ENCODE data around the gene ARID3A.
A peak's percentile ranks its signal among the peaks of the same experiment; 100 is the strongest.

Gene ARID3A

DNA sequence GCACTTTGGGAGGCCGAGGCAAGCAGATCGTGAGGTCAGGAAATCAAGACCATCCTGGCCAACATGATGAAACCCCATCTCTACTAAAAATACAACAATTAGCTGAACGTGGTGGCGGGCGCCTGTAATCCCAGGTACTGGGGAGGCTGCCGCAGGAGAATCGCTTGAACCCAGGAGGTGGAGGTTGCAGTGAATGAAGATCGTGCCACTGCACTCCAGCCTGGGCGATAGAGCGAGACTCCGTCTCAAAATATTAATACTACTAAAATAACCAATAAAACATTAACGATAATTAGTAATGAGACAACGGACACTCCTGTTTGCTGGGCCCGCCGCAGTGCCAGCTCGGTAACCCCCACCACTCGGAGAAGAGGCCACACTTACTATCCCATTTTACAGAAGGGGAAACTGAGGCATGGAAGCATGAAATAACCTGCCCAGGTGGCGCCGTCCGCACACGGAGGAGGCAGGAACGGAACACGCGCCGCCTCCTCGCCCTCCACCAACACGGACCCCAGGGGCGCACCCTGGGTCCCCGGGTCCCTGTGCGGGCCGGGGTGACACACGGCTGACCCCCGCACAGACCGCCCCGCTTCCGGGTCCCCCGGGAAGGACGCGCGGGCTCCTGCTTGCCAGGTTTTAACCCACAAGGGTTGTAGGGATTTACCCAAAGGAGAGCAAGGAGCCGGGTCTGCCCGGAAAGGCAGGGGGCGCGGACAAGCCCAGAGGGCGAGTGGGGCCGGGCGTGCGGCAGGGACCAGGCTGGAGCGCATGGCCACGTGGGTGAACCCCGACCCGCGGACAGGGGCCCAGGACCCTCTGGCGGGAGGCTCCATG lies 14.4 kb upstream of the ARID3A start:
- DNase-seq (ENCODE audit: insufficient read length, low spot score) = no peak
- no peak for FAIRE-seq

DNA sequence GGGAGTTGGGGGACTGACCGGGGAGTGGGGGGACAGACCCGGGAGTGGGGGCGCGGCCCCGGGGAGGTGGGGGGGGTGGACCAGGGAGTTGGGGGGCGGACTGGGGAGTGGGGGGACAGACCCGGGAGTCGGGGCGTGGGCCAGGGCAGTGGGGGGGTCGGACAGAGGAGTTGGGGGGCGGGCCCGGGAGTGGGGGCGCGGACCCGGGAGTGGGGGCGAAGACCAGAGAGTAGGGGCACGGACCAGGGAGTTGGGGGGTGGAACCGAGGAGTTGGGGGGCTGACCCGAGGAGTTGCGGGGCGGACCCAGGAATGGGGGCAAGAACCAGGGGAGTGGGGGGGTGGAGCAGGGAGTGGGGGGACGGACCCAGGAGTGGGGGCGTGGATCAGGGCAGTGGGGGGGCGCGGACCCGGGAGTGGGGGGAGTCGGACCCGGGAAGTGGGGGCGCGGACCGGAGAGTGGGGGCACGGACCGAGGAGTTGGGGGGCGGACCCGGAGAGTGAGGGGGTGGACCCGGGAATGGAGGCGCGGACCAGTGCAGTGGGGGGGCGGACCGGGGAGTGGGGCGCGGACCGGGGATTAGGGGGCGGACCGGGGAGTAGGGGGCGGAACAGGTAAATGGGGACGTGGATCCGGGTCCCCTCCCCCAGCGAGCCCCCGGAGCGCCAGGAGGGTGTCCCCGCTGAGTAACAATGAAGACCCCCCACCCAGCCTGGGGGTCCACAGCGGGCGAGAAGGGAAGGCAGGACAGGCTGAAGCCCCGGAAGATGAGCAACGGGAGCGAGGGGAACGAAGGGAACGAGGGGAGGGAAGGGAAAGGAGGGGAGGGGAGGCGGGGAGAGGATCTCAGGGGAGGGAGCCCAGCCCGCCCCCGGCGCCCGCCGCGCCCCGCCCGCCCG lies 13.4 kb upstream of the ARID3A start:
- DNase-seq (ENCODE audit: insufficient read length, low spot score) = no peak
- FAIRE-seq = peak; percentile 77

DNA sequence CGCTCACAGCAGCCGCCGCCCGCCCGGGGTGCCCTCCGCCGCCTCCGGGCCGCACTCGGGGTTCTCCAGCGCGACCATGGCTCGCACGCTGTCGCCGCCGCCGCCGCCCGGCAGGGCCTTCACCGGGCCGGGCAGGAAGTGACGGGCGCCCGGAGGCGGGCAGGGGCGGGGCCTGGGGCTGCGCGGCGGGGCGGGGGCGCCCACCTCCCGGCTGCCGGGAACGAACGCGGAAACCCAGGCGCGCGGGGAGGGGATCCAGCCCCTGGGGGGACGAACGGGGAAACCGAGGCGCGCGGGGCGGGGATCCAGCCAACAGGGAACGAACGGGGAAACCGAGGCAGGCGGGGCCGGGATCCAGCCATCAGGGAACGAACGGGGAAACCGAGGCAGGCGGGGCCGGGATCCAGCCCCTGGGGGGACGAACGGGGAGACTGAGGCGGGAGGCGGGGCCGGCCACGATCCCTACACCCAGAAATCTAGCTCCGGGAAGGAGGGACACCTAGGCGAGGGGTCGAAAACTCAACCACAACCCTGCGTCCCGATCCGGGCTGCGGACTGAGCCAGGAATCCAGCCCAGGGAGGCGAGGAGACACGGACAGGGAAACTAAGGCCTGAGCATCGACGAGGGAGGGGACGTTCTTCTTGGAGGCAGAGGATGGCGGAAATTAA lies 12.6 kb upstream of the ARID3A start, which contains the start of gene R3HDM4:
Gene R3HDM4 (minus strand): TSS at position 140 of the 669 bp plus-strand sequence. CDS start 62 bp downstream, at position 78.
- FAIRE-seq (peak; percentile 70), DNase-seq (ENCODE audit: insufficient read length, low spot score) (peak; percentile 97)

DNA sequence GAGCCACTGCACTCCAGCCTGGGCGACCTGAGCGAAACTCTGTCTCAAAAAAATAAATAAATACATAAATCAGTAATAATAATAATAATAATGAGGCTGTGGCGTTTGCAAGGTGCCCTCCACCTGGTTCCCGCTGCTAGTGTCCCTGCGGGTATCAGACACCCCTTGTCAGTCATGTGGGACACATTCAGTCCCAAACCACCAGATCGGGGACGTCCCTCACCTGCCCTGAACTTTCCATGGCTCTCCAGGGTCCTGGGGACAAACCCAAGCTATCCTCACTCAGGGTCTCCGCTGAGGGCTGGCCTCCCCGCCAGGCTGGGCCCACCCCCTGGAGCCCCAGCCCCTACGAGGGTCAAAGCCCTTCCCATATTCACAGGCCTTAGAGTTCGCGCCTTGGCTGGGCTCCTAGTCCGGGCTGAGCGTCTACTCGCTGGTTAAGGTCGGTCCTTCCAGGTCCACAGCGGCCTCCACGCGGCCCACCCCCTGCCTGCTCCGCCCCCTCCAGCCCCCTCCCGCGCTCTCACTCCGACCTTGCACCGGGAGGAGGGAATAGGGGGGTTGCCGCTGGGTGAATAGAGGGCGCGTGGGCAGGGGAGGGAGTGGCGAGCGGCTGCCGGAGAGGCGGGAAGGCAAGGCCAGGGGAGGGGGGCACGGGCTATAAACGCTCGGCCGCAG lies 9.1 kb upstream of the ARID3A start:
- FAIRE-seq = no peak
- no peak for DNase-seq (ENCODE audit: insufficient read length, low spot score)

DNA sequence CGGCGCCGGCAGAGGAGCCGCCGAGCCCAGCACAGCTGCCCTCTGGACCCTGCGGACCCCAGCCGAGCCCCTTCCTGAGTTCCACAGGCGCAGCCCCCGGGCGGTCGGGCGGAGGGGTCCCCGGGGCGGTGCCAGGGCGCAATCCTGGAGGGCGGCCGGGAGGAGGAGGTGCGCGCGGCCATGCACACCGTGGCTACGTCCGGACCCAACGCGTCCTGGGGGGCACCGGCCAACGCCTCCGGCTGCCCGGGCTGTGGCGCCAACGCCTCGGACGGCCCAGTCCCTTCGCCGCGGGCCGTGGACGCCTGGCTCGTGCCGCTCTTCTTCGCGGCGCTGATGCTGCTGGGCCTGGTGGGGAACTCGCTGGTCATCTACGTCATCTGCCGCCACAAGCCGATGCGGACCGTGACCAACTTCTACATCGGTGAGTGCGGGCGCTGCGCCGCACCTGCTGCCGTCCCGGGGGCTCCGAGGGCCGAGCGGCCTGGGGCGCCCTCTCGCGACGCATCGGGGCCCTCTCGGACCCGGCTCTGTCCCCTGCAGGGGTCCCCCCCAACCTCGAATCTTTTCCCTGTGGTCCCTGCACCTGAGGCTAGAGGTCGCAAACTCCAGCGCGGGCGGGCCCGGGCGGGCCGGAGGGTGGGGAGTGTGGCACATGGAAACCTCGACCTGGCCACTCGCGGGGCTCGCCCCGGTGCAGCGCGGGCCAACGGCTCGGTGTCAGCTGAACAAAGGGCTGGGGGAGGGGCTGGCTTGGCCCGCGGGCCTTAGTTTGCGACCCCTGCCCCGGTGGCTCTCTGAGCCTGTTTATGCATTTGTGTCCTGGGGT lies 8.3 kb upstream of the ARID3A start, which contains the start of gene KISS1R:
Gene KISS1R (plus strand): TSS at position 11 of the 829 bp plus-strand sequence. CDS start 170 bp downstream, at position 181.
- FAIRE-seq (no peak), DNase-seq (ENCODE audit: insufficient read length, low spot score) (no peak)

DNA sequence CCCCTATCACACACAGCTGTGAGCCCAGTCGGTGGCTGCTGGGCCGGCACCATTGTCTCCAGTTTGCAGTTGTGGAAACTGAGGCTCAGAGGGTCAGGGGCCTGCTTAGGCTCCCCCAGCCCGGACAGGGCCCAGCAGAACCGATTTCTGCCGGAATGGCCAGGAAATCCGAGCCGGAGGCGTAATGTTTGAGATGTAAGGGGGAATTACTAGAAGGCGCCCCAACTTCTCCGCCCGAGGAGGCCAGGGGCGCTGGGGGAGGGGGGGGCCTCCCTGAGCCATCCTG lies 7.7 kb upstream of the ARID3A start:
- DNase-seq (ENCODE audit: insufficient read length, low spot score) = no peak
- FAIRE-seq = no peak

DNA sequence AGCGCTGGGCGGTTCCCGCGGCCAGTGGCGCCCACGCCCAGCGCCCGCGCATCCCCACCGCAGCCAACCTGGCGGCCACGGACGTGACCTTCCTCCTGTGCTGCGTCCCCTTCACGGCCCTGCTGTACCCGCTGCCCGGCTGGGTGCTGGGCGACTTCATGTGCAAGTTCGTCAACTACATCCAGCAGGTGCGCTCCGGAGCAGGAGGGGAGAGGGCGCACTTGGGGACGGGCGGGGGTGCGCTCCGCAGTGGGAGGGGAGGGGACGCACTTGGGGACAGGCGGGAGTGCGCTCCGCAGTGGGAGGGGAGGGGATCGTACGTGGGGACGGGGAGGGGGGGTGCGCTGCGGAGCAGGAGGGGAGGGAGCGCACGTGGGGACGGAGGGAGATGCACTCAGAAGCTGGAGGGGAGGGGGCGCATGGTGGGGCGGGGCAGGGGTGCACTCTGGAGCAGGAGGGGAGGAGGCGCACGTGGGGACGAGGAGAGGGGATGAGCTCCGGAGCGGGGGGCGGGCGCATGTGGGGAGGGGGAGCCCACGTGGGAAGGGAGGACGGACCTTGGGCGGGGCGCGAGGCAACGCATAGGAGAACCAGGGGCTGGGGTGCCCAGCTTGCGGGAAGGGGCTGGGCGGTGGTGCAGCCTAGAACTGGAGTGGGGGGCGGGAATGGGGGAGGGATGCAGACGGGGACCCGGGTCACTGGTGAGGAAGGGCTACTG lies 7.2 kb upstream of the ARID3A start:
- no peak for DNase-seq (ENCODE audit: insufficient read length, low spot score)
- FAIRE-seq = no peak

DNA sequence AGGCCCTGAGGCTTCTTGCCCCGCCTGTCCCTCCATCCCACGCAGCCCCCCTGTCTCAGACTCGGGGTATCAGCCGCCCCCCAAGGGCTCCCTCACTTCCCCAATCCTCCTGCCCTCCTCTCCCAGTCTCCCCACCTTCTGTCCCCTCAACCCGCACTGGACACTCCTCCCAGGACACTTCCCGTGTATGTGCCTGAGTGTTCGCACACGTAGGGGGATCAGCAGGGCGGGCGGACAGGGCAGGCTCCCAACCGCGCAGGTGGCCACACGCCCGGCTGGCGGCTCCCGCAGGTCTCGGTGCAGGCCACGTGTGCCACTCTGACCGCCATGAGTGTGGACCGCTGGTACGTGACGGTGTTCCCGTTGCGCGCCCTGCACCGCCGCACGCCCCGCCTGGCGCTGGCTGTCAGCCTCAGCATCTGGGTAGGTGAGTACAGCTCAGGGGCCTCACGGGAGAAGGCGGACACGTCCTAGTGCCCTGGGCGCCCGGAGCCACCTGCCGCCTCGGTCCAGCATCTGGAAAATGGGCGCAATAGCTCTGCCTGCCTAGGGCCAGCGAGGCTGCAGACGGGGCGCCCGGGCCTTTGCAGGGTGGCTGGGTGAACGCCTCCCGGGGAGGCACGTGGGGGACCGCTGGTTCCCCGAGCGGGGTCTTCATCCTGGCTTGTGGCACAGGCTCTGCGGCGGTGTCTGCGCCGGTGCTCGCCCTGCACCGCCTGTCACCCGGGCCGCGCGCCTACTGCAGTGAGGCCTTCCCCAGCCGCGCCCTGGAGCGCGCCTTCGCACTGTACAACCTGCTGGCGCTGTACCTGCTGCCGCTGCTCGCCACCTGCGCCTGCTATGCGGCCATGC lies 6.4 kb upstream of the ARID3A start:
- FAIRE-seq (no peak), DNase-seq (ENCODE audit: insufficient read length, low spot score) (no peak)

DNA sequence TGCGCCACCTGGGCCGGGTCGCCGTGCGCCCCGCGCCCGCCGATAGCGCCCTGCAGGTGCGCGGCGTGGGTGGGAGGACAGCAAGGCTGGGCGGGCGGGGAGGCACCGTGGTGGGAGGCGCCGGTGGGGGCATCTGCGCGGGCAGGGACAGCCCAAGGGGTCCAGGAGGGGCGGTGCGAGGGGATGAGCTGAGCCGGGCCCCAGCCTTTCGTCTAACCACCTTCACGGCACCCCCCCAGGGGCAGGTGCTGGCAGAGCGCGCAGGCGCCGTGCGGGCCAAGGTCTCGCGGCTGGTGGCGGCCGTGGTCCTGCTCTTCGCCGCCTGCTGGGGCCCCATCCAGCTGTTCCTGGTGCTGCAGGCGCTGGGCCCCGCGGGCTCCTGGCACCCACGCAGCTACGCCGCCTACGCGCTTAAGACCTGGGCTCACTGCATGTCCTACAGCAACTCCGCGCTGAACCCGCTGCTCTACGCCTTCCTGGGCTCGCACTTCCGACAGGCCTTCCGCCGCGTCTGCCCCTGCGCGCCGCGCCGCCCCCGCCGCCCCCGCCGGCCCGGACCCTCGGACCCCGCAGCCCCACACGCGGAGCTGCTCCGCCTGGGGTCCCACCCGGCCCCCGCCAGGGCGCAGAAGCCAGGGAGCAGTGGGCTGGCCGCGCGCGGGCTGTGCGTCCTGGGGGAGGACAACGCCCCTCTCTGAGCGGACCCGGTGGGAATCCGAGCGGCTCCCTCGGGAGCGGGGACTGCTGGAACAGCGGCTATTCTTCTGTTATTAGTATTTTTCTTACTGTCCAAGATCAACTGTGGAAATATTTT lies 5.6 kb upstream of the ARID3A start:
- FAIRE-seq (no peak), DNase-seq (ENCODE audit: insufficient read length, low spot score) (no peak)

DNA sequence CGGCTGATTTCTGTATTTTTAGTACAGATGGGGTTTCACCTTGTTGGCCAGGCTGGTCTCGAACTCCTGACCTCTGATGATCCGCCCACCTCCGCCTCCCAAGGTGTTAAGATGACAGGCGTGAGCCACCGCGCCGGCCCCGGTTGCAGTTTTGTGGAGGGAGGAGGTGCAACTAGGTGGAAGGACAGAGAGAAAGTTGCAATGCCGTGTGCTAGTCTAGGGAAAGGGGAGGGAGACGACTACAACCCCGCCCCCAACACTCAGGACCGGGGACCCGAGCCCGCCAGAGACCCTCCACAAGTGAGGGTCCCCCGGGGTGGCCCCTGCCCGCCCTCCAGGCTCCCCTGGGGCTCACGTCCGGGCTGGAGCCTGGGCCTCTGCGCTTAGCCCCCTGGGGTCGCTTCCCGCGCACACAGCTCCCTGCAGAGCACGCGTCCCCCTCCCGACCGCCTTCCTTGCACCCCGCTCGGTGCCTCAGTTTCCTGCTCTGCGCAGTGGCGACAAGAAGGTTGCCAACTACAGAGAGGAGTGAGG lies 1.2 kb upstream of the ARID3A start:
- FAIRE-seq = peak; percentile 78
- no peak for DNase-seq (ENCODE audit: insufficient read length, low spot score)

DNA sequence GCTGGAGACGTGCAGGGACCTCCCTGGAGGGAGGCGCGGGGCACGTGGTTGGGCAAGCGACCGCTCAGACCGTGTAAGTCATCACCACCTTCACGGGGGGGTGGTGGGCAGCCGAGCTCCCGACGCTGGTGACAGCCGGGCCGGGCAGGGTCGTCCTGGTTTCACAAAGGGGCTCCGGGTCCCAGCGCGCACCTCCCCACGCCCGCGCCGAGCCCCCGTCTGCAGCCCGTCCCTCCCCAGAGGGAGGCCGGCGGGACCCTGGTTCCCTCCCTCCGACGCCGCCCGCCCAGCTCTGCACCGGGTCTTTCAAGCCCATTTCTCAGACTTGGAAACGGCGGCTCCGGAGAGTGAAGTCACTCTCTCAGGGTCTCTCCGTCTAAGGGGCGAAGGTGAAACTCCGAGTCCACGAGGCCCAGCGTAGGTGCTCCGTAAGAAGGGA lies 729 bp upstream of the ARID3A start:
- peak; percentile 93 for FAIRE-seq
- peak; percentile 94 for DNase-seq (ENCODE audit: insufficient read length, low spot score)

DNA sequence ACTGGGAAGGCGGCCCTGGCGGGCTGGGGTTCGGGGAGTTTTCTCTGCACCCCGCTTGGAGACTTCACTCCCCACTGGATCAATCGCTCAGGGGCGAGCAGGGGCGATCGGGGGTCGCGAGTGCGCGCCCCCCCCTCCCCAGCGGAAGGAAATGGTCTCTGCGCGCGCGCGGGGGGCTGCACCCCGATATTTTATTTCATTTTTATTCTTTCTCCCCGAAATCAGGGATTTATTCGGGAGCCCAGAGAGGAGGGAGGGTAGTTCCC lies 421 bp downstream of the ARID3A start:
- FAIRE-seq = no peak

DNA sequence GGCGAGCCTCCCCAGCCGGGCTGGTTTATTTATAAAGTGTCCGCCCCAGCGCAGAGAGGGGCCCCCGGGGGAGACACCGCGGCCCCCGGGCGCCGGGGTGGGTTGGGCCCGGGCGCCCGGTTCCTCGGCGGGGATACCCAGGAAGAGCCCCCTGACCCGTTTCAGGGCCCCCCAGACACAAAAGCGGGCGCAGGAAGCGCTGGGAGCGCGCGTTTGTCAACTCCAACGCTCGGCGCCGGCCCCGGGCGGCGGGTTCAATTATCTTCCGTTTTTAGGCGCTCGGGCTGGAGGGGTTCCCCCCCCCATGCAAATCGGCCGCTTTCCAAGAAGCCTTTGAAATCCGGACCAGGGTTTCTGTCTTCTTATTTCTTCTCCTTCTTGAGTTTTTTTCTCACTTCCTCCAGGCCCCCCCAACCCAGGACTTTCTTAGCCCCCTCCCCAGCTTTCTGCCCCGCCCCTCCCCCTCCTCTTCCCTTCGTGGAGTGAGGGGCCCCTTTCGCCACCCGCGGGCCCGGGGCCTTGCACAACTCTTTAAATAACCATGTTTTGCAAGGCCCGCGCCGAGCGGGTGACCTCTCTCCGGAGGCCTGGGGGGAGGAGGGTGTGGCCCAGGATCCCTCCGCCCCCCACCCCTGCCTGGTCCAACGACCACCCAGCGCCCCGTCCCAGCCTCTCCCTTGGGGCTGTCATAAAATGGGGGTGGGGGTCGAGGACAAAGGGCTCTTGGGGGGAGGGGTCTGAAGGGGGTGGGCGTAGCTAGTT lies 935 bp downstream of the ARID3A start:
- DNase-seq (ENCODE audit: insufficient read length, low spot score) (no peak), FAIRE-seq (peak; percentile 74)

More for the DNA sequence above, 421 bp downstream of the ARID3A start:
- DNase-seq (ENCODE audit: insufficient read length, low spot score) = no peak

DNA sequence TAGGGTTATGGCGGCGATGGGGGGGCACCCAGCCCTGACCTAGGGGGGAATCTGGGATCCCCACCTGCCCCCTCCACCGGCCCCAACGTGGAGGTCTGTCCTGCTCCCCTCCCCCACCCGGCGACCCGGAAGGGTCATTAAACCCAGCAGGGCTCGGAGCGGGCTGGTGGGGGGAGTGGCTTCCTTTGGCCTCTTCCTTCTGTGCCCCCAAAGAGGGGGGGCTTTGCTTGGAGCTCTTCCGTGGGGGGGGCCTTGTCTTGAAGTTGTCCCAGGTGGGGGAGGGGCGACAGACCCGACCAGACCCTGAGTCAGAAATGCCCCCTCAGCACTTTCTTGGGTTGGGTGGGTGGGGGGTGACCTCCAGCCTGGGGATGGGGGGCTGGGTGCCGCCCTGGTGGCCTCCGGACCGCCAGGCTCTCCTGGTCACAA lies 1.5 kb downstream of the ARID3A start:
- DNase-seq (ENCODE audit: insufficient read length, low spot score) (no peak), FAIRE-seq (no peak)

DNA sequence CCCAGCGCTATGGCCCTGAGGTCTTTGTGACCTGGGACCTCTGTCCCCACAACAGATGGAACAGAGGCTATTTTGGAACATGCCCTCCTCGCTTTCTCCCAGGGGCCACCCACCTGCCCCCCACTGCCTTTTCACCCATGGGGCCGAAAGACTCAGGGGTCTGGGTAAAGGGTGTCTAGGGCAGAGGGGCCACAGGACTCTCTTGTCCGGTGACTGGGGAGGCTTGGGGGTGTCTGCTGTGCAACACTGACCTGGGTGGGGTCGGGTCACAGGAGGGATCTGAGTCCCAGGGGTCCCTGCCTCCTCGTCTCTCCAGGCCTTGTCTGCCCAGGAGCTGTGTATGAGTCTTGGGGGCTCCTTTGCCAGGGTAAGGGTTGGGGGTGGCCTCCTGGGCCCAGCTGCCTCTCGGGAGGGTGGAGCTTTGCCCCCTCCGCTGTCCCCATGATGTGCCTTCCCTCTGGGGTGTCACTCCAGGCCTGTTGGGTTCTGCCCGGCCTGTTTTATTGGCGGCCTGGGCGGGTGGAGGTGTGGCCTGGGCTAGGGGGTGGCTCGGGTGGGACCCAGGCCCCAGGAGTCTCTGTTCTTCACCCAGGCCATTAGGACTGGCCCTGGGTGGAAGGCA lies 2.1 kb downstream of the ARID3A start:
- no peak for DNase-seq (ENCODE audit: insufficient read length, low spot score)
- FAIRE-seq = no peak
